HG03521 (cell line): ENCODE results near the gene ZNF79.

Experiments used
- ATAC-seq: cut with Tn5 transposase; IDR thresholded peaks from one replicate; pipeline ENCODE4 v1.9.1; 2021; ENCODE audit warnings: mild to moderate bottlenecking, moderate library complexity; ENCODE audit not compliant: unreplicated experiment

The ZNF79 gene

DNA sequence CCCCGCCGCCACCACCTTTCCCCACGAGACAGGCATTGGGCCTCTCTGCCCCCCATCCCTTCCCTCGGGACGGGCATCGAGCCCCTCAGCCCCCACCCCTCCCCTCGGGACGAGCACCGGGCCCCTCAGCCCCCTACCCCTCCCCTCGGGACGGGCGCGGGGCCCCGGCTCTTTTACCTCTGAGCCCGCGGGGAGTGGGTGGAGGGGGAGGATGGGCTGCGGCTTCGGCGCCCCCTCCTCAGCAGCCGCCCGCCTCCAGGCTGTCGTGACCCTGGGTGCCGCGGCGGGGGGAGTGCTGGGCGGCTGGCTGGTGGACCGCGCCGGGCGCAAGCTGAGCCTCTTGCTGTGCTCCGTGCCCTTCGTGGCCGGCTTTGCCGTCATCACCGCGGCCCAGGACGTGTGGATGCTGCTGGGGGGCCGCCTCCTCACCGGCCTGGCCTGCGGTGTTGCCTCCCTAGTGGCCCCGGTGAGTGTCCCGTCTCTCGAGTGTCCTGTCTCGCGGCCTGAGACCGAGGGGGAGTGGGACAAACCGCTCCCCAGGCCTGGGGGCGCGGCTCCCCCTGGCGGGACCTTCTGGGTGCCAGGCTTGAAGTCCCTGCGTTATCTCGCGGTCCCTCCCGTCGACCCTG, 26.4 kb upstream of the ZNF79 start:
- ATAC-seq, result no peak

DNA sequence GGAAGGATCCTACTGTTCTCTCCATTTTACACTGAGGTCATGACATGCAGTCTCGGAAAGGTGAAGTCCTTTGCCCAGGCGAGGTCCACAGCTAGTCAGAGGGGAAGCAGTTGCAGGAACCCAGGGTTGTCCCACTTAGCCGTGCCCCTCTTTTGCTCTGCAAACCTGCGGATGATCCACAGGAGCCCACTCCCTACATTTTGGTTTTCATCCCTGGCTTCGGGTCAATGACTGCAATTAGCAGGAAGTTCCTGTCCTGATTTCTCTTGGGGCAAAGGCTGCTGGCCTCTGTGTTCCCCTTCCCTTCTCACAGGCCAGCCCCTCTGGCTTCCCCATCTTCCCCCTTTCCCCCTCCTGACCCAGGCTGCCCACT, 25.9 kb upstream of the ZNF79 start:
- ATAC-seq, result no peak

DNA sequence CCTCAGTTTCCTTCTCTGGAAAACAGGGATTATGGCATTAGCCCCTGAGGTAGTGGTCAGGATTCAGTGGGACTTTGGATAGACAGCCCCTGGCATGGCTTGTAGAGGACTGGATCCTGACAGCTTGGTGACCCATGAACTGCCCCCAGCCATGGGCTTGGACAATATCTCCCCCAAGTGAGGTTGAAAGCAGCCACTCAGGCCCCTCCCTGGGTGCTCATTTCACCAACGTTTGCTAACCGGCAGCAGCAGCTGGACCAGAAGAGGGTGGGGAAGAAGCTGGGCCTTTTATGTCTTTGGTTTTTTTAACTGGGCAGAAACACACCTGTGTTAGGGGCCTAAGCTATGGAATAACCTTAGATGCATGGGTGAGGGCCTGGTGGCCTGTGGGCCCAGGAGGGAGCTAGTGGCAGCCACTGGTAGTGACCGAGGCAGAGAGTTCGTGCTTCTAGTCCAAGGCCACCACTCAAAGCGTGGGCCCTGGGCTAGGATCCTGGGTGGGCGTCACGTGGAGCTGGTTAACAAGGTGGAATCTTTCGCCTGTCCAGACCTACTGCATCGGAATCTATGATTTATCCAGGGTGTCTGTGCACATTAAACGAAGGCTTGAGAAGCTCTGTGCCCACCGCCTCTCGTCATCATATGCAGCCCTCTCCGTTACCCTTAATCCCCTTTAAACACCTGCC, 25.3 kb upstream of the ZNF79 start:
- ATAC-seq, result no peak

DNA sequence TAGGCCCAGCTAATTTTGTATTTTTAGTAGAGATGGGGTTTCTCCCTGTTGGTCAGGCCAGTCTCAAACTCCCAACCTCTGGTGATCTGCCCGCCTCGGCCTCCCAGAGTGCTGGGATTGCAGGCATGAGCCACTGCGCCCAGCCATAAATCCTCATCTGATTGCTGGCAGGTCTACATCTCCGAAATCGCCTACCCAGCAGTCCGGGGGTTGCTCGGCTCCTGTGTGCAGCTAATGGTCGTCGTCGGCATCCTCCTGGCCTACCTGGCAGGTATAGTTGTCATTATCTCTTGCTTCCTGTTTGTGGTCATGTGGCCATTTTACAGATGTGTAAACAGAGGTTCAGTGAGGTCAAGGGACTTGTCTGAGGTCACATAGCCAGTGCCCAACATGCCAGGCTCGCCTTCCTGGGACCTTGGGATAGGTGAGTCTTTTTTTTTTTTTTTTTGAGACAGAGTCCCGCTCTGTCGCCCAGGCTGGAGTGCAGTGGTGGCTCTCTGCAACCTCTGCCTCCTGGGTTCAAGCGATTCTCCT, 24.4 kb upstream of the ZNF79 start:
- no peak for ATAC-seq

DNA sequence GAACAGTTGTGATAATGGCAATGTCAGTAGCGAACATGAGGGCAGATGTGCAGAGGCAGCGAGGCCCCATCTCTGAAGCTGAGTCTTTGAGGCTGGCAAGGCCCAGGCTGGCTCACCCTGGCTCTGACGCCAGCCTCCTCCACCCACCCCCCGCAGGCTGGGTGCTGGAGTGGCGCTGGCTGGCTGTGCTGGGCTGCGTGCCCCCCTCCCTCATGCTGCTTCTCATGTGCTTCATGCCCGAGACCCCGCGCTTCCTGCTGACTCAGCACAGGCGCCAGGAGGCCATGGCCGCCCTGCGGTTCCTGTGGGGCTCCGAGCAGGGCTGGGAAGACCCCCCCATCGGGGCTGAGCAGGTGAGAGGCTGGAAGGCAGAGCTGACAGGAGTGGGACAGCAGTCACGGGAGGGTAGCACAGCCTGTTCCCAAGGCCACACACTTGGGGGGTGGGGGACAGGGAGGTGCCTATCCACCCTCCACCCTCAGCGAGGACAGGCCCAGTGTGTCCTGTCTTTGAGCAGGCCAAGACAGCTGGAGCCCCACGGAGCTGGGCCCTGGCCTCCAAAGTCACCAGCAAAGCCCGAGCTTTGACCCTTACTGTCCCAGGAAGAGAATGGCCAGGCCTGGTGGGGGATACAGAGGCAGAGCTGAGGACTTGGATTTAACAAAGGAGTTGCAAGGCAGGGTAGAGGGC, 21.6 kb upstream of the ZNF79 start:
- no peak for ATAC-seq

DNA sequence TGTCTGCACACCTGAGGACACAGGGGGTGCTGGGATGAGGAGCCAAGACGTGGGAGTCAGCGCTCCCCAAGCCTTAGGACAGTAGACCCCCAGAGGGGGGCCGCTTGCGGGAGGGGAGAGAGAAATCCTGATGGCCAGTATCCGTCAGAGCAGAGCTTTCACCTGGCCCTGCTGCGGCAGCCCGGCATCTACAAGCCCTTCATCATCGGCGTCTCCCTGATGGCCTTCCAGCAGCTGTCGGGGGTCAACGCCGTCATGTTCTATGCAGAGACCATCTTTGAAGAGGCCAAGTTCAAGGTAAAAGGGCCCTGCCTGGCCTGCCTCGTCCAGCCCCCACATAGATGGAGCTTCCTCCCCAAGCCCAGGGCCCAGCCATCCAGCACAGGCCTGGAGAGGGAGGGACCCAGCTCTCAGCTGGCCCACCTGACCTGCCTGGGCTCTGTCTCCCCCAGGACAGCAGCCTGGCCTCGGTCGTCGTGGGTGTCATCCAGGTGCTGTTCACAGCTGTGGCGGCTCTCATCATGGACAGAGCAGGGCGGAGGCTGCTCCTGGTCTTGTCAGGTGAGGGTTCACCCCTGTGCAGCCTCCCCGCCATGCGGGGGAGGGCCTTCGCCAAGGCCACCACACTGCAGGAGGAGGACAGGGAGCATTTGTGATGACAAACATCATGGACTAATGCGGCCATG, 20.5 kb upstream of the ZNF79 start:
- no peak for ATAC-seq

DNA sequence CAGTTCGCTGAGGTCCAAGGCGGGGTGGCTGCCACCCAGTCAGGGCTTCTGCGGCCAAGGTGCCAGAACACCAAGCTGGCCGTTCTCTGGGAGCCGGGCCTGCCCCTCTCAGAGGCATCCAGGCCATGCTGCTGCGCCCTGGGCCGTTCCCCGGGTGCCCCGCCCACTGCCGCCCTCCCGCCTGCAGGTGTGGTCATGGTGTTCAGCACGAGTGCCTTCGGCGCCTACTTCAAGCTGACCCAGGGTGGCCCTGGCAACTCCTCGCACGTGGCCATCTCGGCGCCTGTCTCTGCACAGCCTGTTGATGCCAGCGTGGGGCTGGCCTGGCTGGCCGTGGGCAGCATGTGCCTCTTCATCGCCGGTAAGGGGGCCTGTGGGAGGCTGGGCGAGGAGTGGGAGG, 19.6 kb upstream of the ZNF79 start:
- ATAC-seq, result no peak

DNA sequence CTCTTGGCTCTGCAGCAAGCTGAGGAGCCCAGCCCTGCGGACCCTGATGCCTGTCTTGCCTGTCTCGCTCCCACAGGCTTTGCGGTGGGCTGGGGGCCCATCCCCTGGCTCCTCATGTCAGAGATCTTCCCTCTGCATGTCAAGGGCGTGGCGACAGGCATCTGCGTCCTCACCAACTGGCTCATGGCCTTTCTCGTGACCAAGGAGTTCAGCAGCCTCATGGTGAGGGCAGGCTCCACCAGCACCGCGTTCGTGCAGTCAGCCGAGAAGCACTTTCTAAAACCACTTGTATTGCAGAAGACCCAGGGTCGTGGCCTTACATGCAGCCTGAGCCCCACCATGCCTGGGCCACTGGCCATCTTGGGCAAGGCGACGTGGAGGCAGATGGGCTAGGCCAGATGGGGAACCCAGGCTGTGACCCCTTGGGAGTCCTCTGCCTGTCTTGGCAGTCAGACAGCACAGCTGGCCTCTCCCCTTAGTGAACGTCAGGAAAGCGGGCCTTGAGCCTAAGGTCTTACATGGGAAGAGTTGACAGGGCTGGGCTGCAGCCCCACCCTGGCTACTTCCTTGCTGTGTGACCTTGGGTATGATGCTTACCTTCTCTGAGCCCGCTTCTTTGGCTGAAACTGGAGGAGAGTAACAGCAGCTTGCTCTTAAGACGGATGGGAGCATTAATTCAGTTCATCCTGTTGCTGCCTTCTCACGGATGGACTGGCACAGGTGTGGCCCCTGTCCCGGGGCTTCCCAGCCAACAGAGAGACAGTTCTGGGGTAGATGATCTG, 18.6 kb upstream of the ZNF79 start:
- ATAC-seq, result no peak

DNA sequence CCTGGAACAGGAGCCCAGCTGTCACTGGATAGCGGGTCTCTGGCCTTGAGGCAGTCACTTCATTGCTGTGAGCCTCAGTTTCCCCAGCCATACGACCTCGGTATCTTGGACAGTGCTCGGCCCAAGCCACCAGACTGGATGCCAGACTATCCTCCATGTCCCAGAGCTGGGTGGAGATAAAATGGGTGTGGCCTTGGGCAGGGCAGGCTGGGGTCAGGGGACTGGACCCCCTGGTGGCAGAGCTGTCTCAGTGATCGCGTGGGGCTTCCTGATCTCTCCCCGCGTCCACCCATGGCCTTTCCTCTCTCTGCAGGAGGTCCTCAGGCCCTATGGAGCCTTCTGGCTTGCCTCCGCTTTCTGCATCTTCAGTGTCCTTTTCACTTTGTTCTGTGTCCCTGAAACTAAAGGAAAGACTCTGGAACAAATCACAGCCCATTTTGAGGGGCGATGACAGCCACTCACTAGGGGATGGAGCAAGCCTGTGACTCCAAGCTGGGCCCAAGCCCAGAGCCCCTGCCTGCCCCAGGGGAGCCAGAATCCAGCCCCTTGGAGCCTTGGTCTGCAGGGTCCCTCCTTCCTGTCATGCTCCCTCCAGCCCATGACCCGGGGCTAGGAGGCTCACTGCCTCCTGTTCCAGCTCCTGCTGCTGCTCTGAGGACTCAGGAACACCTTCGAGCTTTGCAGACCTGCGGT, 17.2 kb upstream of the ZNF79 start:
- no peak for ATAC-seq

DNA sequence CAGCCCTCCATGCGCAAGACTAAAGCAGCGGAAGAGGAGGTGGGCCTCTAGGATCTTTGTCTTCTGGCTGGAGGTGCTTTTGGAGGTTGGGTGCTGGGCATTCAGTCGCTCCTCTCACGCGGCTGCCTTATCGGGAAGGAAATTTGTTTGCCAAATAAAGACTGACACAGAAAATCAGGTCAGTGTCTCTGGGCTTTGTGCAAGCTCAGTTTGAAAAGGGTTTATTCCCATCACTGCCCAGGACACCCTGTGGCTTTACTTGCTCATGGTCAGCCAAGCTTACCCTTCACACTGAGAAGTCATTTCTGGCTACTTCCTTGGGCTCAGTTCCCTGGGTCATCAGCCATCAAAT, 16.7 kb upstream of the ZNF79 start:
- ATAC-seq, result no peak

DNA sequence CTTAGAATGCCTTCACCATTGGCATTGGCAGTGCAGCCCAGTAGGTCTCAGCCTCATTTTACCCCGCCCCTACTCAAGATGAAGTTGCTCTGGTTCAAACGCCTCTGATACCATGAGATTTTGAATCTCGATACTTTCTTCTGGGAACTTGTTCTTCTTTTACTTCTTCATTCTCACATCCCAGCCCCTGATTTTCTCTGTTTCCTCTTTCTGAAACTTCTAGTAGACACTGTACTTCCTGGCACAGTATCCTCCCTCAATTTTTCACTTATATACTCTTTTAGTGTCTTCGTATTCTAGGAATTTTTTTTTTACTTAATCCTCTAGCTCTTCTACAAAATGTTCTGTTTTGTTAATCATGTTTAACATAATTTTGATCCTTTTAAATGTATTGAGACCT, 13.1 kb upstream of the ZNF79 start:
- ATAC-seq, result no peak

DNA sequence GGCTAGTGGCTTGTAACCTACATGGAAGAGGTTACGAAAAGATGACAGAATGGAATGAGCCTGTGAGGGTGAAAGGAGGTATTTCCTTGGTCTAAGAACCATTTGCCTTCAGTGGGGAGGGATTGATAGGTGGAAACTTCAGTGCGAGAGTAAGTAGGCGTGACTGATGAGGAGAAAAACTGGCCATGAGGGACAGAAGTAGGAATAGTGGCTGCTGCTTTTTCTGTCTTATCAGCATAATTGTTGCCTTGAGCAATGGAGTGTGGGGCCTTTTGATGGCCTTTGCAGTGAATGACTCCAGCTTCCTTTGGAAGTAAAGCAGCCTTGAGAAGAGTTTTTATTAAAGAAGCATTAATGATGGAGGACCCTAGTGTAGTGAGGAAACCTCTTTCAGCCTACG, 9.0 kb upstream of the ZNF79 start:
- no peak for ATAC-seq

DNA sequence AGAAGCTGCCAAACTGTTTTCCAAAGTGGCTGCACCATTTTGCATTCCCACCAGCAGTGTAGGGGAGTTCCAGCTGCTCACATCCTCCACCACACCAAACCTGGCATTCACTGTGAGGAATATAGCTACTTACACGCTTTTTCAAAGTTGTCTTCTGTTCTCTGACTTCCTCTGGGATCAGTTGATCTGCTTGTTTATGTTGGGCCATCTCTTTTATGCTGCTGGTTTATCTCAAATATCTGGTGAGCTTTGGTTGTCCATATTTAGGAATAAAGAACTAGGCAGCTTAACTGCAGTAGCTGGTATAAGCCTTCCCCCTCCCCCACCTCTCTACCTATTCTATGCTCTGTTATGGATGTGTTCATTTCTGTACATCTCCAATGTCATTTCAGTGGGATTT, 8.5 kb upstream of the ZNF79 start:
- ATAC-seq, result no peak

DNA sequence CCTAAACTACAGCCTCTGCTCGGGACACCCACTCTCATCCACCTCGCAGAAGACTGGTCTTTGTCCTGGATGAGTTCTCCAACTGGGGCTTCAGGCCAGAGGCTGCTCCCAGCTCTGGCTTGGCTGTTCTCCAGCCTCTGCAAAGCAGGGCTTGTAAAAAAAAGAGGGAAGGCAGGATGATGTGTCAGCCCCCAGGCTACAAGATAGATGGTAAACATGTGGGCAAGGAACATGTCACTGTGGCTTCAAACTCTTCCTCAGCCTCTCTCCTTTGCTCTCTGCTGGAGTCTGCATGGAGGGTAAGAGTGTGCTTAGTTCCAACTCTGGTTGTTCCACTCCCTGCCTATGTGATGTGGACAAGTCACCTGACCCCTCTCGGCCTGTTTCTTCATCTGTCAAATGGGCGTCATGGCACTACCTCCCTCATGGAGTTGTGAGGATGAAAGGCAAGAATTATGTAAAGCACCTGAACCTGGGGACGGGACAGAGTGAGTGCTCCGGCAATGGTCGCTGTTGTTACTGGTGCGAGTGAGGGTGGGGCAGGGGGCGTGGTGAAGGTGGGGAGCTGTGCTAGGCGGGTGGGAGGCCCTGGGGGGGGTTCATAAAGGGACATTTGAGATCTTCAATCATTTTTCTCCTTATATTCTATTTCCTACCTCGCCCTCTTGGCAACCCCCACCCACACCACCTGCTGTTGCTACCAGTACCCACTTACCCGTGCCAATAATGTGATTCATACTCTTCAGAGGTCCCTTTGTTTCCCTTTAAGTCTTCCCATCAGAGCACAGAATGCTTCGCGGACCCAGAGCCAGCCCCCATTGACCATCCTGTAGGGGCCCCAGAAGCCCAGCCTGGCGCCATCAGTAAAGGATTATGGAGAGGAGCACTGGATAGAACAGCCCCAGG, 6.8 kb upstream of the ZNF79 start:
- ATAC-seq, result no peak

DNA sequence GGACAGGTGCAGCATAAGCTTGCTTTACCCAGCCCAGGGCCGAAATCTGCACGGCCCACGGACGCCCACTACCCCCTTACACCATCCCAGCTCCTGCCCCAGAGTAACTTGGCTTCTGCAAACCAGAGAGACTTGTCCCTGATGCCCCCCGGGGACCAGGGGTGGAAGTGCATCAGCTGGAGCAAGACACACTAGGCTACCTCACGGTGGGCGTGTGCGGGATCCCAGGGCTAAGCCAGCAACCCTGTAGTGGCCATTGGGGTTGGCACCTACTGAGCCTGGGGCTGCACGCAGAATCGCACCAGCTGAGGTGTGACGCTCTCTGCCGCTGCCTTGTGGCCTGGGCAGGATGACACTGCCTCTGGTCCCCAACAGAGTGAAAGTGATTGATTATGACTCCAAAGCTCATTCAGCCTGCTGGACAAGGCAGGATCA, 6.1 kb upstream of the ZNF79 start:
- no peak for ATAC-seq

DNA sequence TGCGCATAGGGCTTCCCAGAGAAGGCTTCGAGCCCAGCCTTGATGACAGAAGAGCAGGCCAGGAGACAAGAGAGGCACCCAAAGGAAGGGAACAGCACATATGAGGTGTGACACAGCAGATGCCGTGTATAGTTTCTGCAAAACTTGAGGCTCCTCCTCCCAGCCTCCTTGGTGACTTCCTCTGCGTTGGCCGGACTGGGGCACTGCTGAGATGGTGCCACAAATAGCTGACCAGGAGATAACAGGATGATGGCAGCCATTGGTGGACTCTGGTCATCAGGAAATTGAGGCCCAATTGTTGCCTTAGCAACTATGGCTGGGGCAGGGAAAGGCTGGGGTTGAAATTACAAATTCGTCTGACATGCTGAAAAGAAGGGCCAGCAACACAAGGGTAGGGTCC, 4.8 kb upstream of the ZNF79 start:
- ATAC-seq, result no peak

DNA sequence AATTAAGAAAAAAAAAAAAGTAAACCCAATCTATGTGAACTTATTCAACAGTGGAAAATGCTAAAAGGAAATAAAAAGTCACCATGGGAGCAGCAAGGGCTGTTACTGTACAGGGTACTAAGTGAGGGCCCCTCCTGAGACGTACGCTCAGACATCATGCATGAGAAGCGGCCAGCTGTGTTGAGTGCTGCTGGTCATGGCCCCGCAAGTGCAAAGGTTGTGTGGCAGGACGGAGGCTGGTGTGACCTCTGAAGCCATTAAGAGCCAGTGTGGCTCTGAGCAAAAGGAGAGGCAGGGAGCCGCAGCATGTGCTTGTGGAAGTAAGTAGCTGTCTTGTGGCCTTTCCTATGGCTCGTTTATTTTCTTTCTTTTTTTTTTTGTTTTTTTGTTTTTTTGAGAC, 3.1 kb upstream of the ZNF79 start:
- ATAC-seq, result no peak

DNA sequence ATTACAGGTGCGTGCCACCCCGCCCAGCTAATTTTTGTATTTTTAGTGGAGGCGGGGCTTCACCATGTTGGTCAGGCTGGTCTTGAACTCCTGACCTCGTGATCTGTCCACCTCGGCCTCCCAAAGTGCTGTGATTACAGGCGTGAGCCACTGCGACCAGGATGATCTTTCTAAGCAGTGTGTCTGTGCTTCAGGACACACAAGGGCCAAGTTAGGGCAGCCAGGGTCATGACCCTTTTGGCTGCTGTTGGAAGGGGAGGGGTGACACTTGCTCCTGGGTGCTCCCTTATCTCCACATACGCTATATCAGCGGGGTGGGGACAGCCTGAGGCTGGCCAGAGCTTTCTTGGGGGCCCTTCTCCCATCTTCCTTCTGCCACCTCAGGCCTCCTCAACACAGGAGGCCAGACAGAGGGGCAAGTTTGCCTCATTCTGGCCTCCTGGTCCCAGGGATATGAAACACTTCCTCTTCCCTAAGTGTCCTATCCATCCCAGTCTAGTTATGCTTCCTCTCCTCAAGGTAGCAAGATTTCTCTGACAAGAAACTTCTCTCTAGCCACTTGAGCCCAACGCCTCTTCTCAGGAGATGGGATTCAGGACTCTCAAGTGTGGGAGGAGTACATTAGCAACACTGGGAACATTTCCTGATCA, 1.9 kb upstream of the ZNF79 start:
- ATAC-seq, result no peak

DNA sequence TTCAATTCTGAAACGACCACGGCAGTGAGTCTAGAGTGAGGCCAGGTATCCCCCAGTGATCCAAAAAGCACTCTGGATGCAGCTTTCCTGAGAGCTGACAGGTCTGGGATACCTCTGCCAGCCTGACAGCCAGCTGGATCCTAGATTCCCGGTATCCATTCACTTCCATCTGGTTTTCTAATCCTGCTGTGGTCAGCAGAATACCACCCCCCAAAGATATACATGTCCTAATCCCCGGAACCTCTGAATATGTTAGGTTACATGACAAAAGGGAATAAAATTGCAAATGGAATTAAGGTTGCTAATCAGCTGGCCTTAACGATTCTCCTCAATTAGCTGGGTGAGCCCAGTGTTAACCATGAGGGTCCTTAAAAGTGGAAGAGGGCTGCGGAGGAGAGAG, 1.4 kb upstream of the ZNF79 start:
- ATAC-seq, result no peak
